GM21619 (cell line): ENCODE results near the gene TFAM.

ENCODE experiments used
- ATAC-seq: cut with Tn5 transposase; IDR thresholded peaks from one replicate; pipeline ENCODE4 v1.9.1; 2021; ENCODE audit not compliant: unreplicated experiment

Gene TFAM

GRCh38 chr10:58384999-58385783 is at the start of gene TFAM:
TFAM (plus strand) TSS chr10:58385410; CDS start chr10:58385548, 138 bp downstream.
- peak; percentile 92 for ATAC-seq

GRCh38 chr10:58336242-58336641 is 49.0 kb upstream of the TFAM start:
- no peak for ATAC-seq

GRCh38 chr10:58341422-58341821 is 43.8 kb upstream of the TFAM start:
- no peak for ATAC-seq

GRCh38 chr10:58341947-58342346 is 43.3 kb upstream of the TFAM start:
- peak; percentile 52 for ATAC-seq

GRCh38 chr10:58347967-58348366 is 37.2 kb upstream of the TFAM start:
- ATAC-seq: no peak

- no peak for ATAC-seq
These were observed 36.6 kb upstream of the TFAM start for GRCh38 chr10:58348571-58349033.

- ATAC-seq: no peak
These were observed 35.2 kb upstream of the TFAM start for GRCh38 chr10:58350023-58350422.

GRCh38 chr10:58350619-58351323 is 34.4 kb upstream of the TFAM start:
- ATAC-seq: no peak

- ATAC-seq: no peak
These were observed 33.3 kb upstream of the TFAM start for GRCh38 chr10:58351616-58352578.

GRCh38 chr10:58352956-58353610 is 32.1 kb upstream of the TFAM start:
- no peak for ATAC-seq

GRCh38 chr10:58356756-58357155 is 28.5 kb upstream of the TFAM start:
- ATAC-seq: no peak

GRCh38 chr10:58358314-58358933 is 26.8 kb upstream of the TFAM start:
- no peak for ATAC-seq

GRCh38 chr10:58358947-58359346 is 26.3 kb upstream of the TFAM start:
- no peak for ATAC-seq

GRCh38 chr10:58359541-58359940 is 25.7 kb upstream of the TFAM start:
- ATAC-seq: no peak

GRCh38 chr10:58360412-58361004 is 24.7 kb upstream of the TFAM start:
- ATAC-seq: no peak

- no peak for ATAC-seq
These were observed 23.9 kb upstream of the TFAM start for GRCh38 chr10:58361353-58361752.

GRCh38 chr10:58362027-58362789 is 23.0 kb upstream of the TFAM start:
- no peak for ATAC-seq

GRCh38 chr10:58367069-58367468 is 18.1 kb upstream of the TFAM start:
- ATAC-seq: no peak

- no peak for ATAC-seq
These were observed 13.7 kb upstream of the TFAM start for GRCh38 chr10:58371473-58371872.
